Measurements from ENCODE around the gene PRKAR1B. TPM values are rescaled to one million over a fixed set of nuclear protein-coding genes. Genes with fewer than 3 reads are reported as not detected.
A peak's percentile ranks its signal among the peaks of the same experiment; 100 is the strongest.

PRKAR1B gene
- polyA plus RNA-seq, 1 of the 3 experiments (the other 2 are of a cell fraction) = 63.7 TPM

- TF ChIP-seq MEF2A (IDR thresholded peaks at IDR 0.05; ENCODE audit: borderline replicate concordance, low read depth) = no peak
- no peak for TF ChIP-seq IRF3 (IDR thresholded peaks at IDR 0.05; ENCODE audit: low read depth, low read length)
- TF ChIP-seq MXI1 (IDR thresholded peaks at IDR 0.05; ENCODE audit: low read depth, low read length) = peak; percentile 99
- no peak for TF ChIP-seq FOSL2 (IDR thresholded peaks at IDR 0.05; ENCODE audit: borderline replicate concordance, low read depth)
- peak in 1 of 2 experiments; percentile 19; a peak in 1 of 4 replicates for TF ChIP-seq EP300 (IDR thresholded peaks at IDR 0.05; ENCODE audit: borderline replicate concordance in 1 of 2, low read depth in 1 of 2, low read length in 1 of 2)
- TF ChIP-seq FOXJ3 (CRISPR knock-in tag; IDR thresholded peaks at IDR 0.05) = peak; percentile 44; the same call in 1 of the 2 replicates
- TF ChIP-seq GABPA (IDR thresholded peaks at IDR 0.05; ENCODE audit: low read depth) = peak; percentile 96
- TF ChIP-seq CTCF (IDR thresholded peaks at IDR 0.05) = no peak
- peak; percentile 100 for TF ChIP-seq MAX (IDR thresholded peaks at IDR 0.05; ENCODE audit: low read depth)
- no peak for TF ChIP-seq GATA2 (CRISPR knock-in tag; IDR thresholded peaks at IDR 0.05)
- TF ChIP-seq SMC3 (IDR thresholded peaks at IDR 0.05; ENCODE audit: low read depth, low read length) = no peak
- peak; percentile 88 for TF ChIP-seq CHD2 (IDR thresholded peaks at IDR 0.05; ENCODE audit: low read length, partially characterized antibody)
- peak; percentile 87 for TF ChIP-seq ELF1 (IDR thresholded peaks at IDR 0.05)
- no peak for TF ChIP-seq RXRA (IDR thresholded peaks at IDR 0.05; ENCODE audit: borderline replicate concordance, low read depth)
- TF ChIP-seq POLR2AphosphoS5 (IDR thresholded peaks at IDR 0.05; ENCODE audit: low read depth, low read length) = peak; percentile 86
- no peak for TF ChIP-seq RCOR1 (IDR thresholded peaks at IDR 0.05; ENCODE audit: low read length)
- TF ChIP-seq, protein P1, sequence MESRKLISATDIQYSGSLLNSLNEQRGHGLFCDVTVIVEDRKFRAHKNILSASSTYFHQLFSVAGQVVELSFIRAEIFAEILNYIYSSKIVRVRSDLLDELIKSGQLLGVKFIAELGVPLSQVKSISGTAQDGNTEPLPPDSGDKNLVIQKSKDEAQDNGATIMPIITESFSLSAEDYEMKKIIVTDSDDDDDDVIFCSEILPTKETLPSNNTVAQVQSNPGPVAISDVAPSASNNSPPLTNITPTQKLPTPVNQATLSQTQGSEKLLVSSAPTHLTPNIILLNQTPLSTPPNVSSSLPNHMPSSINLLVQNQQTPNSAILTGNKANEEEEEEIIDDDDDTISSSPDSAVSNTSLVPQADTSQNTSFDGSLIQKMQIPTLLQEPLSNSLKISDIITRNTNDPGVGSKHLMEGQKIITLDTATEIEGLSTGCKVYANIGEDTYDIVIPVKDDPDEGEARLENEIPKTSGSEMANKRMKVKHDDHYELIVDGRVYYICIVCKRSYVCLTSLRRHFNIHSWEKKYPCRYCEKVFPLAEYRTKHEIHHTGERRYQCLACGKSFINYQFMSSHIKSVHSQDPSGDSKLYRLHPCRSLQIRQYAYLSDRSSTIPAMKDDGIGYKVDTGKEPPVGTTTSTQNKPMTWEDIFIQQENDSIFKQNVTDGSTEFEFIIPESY (IDR thresholded peaks at IDR 0.05; ENCODE audit: borderline replicate concordance, low read depth) = peak; percentile 75; the same call in 1 of the 2 replicates
- no peak for TF ChIP-seq JUND (IDR thresholded peaks at IDR 0.05)
- peak; percentile 98 for TF ChIP-seq TAF1 (IDR thresholded peaks at IDR 0.05; ENCODE audit: borderline replicate concordance, low read depth, low read length)
- TF ChIP-seq EZH2phosphoT487 (IDR thresholded peaks at IDR 0.05; ENCODE audit: borderline replicate concordance, low read depth) = no peak
Measured at GRCh38 chr7:726084-726853, 812 bp downstream of the PRKAR1B start, which contains the start of gene DNAAF5 (continued).
